PC-3 (cell line): ENCODE results near the gene RIPPLY2.
"Not testable (repeated sequence)": the region's sequence is repeated elsewhere in the genome, so short reads cannot be mapped to it uniquely, and the experiment has no call there.

Experiments
- CTCF ChIP-seq: fragments of 300-600 bp; sonication (generic); conservative IDR thresholded peaks from 2 replicates; pipeline ENCODE4 v1.5.1; 2017; ENCODE audit warnings: antibody characterized with exemption, low read depth, mild to moderate bottlenecking, low read length
- EZH2phosphoT487 ChIP-seq: fragments of 300-600 bp; sonication (generic); IDR thresholded peaks from 2 replicates; pipeline ENCODE4 v1.6.1; 2018; ENCODE audit warnings: mild to moderate bottlenecking, antibody characterized with exemption, low read length, borderline replicate concordance

- TF ChIP-seq CTCF, EZH2phosphoT487: not testable (repeated sequence)
Measured at GRCh38 chr6:83803492-83803891, 49.7 kb upstream of the RIPPLY2 start.
